PC-3 (cell line): ENCODE measurements around the gene SLC15A2. TPM values are rescaled to one million over a fixed set of nuclear protein-coding genes. Genes with fewer than 3 reads are reported as not detected.

Experiments used
- ATAC-seq: fragments of 200-7000 bp; cut with Tn5 transposase; 2 replicates; pipeline ENCODE4 v1.9.1; 2020; ENCODE audit warnings: mild to moderate bottlenecking, moderate library complexity
- Bru-seq: library from RNA; stranded (reverse); fragments of 400-500 nt; gene quantifications from one replicate; lab custom pipeline; 2021; lab: Mats Ljungman, UMichigan
- BruChase-seq, 2 experiments: library from RNA; stranded (reverse); fragments of 400-500 nt; gene quantifications; one replicate each; lab custom pipeline; 2021; lab: Mats Ljungman, UMichigan
- BruUV-seq: library from RNA; stranded (reverse); fragments of 400-500 nt; replicated peaks from 2 replicates; lab custom pipeline; 2021; lab: Mats Ljungman, UMichigan
- CTCF ChIA-PET: fragments of 300-600 bp; sonication (Branson Sonifier 250); formaldehyde crosslinking; loops from one replicate; lab custom pipeline; 2022; ENCODE audit warnings: antibody characterized with exemption; lab: Charles Lee
- POLR2A ChIA-PET: fragments of 300-600 bp; sonication (Branson Sonifier 250); formaldehyde crosslinking; loops from one replicate; lab custom pipeline; 2022; ENCODE audit warnings: antibody characterized with exemption; ENCODE audit not compliant: unreplicated experiment; lab: Charles Lee
- DNase-seq: peaks from one replicate; pipeline ENCODE4 v3.0.0-alpha.2; 2015
- H2AFZ ChIP-seq: fragments of 300-600 bp; sonication (generic); 2 replicates; pipeline ENCODE4 v1.6.0; 2016; ENCODE audit warnings: antibody characterized with exemption, low read length
- H3F3A ChIP-seq: fragments of 300-600 bp; sonication (generic); one replicate; pipeline ENCODE4 v1.6.0; 2017; ENCODE audit warnings: antibody characterized with exemption, low read length, control low read depth, mild to moderate bottlenecking; ENCODE audit not compliant: unreplicated experiment
- H3K27ac ChIP-seq: fragments of 300-600 bp; sonication (generic); 2 replicates; pipeline ENCODE4 v1.5.1; 2016; ENCODE audit warnings: mild to moderate bottlenecking, low read length
- H3K27me3 ChIP-seq: fragments of 300-600 bp; sonication (generic); 2 replicates; pipeline ENCODE4 v1.6.1; 2016; ENCODE audit warnings: low read length, mixed read lengths
- H3K36me3 ChIP-seq: fragments of 300-600 bp; sonication (generic); 2 replicates; pipeline ENCODE4 v1.6.1; 2016; ENCODE audit warnings: low read depth, mixed run types, low read length, mixed read lengths
- H3K4me1 ChIP-seq: fragments of 300-600 bp; sonication (generic); 2 replicates; pipeline ENCODE4 v1.5.1; 2016; ENCODE audit warnings: low read length; ENCODE audit not compliant: insufficient read depth
- H3K4me2 ChIP-seq: fragments of 300-600 bp; sonication (generic); 2 replicates; pipeline ENCODE4 v1.6.0; 2016; ENCODE audit warnings: low read length
- H3K4me3 ChIP-seq: fragments of 300-600 bp; sonication (generic); 2 replicates; pipeline ENCODE4 v1.5.1; 2016; ENCODE audit warnings: mild to moderate bottlenecking, low read length, mixed read lengths
- H3K79me2 ChIP-seq: fragments of 300-600 bp; sonication (generic); 2 replicates; pipeline ENCODE4 v1.6.1; 2017; ENCODE audit warnings: low read length, mixed read lengths
- H3K9ac ChIP-seq: fragments of 300-600 bp; sonication (generic); 2 replicates; pipeline ENCODE4 v1.6.0; 2016; ENCODE audit warnings: mild to moderate bottlenecking, low read length
- H3K9me2 ChIP-seq: fragments of 300-600 bp; sonication (generic); replicated peaks from 2 replicates; pipeline ENCODE4 v1.6.1; 2016; ENCODE audit warnings: mixed run types, low read length, mixed read lengths
- H3K9me3 ChIP-seq: fragments of 300-600 bp; sonication (generic); 2 replicates; pipeline ENCODE4 v1.6.1; 2016; ENCODE audit warnings: low read length, mixed read lengths
- H4K20me1 ChIP-seq: fragments of 300-600 bp; sonication (generic); 2 replicates; pipeline ENCODE4 v1.6.1; 2016; ENCODE audit warnings: low read length, mixed read lengths
- EZH2 ChIP-seq: fragments of 300-600 bp; sonication (generic); IDR thresholded peaks from one replicate; pipeline ENCODE4 v1.6.1; 2017; ENCODE audit warnings: antibody characterized with exemption, mild to moderate bottlenecking, low read length; ENCODE audit not compliant: unreplicated experiment
- EZH2phosphoT487 ChIP-seq: fragments of 300-600 bp; sonication (generic); IDR thresholded peaks from 2 replicates; pipeline ENCODE4 v1.6.1; 2018; ENCODE audit warnings: mild to moderate bottlenecking, antibody characterized with exemption, low read length, borderline replicate concordance
- intact Hi-C: fragments of 100-400 bp; cut with micrococcal nuclease; formaldehyde crosslinking; loops from 2 replicates; pipeline ENCODE4 v1.9.0; 2023
- long read RNA-seq: library from polyadenylated mRNA; unstranded; transcript quantifications from one replicate; pipeline ENCODE4 v2.0.0, GENCODE V29; 2021; ENCODE audit not compliant: unreplicated experiment
- total RNA-seq: library from RNA; depleted of rRNA; stranded (reverse); fragments of >200 nt; gene quantifications from 2 replicates; pipeline ENCODE4 v1.2.3, GENCODE V29; 2014; rRNA removed
- TF ChIP-seq, protein P1 (sequence below): fragments of 300-600 bp; sonication (generic); conservative IDR thresholded peaks from 2 replicates; pipeline ENCODE4 v1.5.1; 2017; ENCODE audit warnings: antibody characterized with exemption, low read depth, mild to moderate bottlenecking, low read length

SLC15A2 gene, protein sequence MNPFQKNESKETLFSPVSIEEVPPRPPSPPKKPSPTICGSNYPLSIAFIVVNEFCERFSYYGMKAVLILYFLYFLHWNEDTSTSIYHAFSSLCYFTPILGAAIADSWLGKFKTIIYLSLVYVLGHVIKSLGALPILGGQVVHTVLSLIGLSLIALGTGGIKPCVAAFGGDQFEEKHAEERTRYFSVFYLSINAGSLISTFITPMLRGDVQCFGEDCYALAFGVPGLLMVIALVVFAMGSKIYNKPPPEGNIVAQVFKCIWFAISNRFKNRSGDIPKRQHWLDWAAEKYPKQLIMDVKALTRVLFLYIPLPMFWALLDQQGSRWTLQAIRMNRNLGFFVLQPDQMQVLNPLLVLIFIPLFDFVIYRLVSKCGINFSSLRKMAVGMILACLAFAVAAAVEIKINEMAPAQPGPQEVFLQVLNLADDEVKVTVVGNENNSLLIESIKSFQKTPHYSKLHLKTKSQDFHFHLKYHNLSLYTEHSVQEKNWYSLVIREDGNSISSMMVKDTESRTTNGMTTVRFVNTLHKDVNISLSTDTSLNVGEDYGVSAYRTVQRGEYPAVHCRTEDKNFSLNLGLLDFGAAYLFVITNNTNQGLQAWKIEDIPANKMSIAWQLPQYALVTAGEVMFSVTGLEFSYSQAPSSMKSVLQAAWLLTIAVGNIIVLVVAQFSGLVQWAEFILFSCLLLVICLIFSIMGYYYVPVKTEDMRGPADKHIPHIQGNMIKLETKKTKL
- total RNA-seq (0.12 and 0.91 TPM in 2 replicates), Bru-seq, nascent RNA (percentile 42 among the genes with signal in this experiment), BruChase-seq, experiment 1, labeled RNA remaining after a 6-hour chase (percentile 41 among the genes with signal in this experiment), BruChase-seq, experiment 2, labeled RNA remaining after a 2-hour chase (percentile 48 among the genes with signal in this experiment)
- long read RNA-seq, partial matches to known transcripts: 0 of 1 reads
- long read RNA-seq, other reads (novel, unspliced or antisense): 1 of 1 reads

DNA sequence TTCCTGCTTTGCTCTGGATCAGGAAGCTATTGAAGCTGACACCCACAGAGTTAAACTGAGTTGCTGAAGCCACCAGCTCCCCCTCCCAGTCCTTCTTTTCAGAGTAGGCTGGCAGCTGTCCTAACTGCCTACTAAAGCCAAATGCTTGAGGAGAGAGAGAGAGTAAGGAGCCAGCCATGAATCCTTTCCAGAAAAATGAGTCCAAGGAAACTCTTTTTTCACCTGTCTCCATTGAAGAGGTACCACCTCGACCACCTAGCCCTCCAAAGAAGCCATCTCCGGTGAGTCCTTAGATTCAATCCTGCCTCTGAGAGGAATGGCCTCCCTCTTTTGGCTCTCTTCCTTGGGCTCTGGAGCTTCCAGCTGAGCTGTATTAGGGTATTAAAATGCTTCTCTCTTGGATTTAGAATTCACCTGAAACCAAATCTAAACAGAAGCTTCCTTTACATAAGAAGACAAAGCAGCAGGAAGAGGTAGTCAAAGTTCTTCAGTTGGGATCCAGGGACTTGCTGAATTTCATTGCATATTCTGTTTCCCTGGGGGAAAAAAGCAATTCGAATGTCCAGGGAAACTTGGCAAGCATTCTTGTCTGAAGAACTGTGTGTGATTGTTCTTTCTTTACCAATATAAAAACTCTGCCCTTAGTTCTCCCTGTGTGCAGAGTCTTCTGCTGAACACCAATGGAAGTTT lies at the start of gene SLC15A2:
Gene SLC15A2, plus strand, starts transcription at position 101 of the 690 bp plus-strand sequence. Its CDS starts 76 bp downstream, at position 177.
- ATAC-seq (no peak), DNase-seq (no peak)
- TF ChIP-seq, protein P1, sequence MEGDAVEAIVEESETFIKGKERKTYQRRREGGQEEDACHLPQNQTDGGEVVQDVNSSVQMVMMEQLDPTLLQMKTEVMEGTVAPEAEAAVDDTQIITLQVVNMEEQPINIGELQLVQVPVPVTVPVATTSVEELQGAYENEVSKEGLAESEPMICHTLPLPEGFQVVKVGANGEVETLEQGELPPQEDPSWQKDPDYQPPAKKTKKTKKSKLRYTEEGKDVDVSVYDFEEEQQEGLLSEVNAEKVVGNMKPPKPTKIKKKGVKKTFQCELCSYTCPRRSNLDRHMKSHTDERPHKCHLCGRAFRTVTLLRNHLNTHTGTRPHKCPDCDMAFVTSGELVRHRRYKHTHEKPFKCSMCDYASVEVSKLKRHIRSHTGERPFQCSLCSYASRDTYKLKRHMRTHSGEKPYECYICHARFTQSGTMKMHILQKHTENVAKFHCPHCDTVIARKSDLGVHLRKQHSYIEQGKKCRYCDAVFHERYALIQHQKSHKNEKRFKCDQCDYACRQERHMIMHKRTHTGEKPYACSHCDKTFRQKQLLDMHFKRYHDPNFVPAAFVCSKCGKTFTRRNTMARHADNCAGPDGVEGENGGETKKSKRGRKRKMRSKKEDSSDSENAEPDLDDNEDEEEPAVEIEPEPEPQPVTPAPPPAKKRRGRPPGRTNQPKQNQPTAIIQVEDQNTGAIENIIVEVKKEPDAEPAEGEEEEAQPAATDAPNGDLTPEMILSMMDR: no peak
- no peak for TF ChIP-seq EZH2
- TF ChIP-seq EZH2phosphoT487: no peak
- H3K27me3 ChIP-seq: no peaks in the 10 kb centered on the region
- BruUV-seq: no TSS peak
- no peaks in the 10 kb centered on the region for H3K4me1 ChIP-seq
- no peak within 1 kb of the TSS for H3K4me2 ChIP-seq
- H3F3A ChIP-seq: no peaks in the 10 kb centered on the region
- H2AFZ ChIP-seq: no peak within 1 kb of the TSS
- no peaks in the 10 kb centered on the region for H4K20me1 ChIP-seq
- CTCF ChIA-PET: no interaction called here
- POLR2A ChIA-PET: no interaction called here
- H3K36me3 ChIP-seq: no peaks in the 10 kb centered on the region
- no peaks in the 10 kb centered on the region for H3K9me3 ChIP-seq
- H3K9ac ChIP-seq: no peak within 1 kb of the TSS
- intact Hi-C loops: no loop called here
- H3K4me3 ChIP-seq: no peak within 1 kb of the TSS
- H3K79me2 ChIP-seq: no peaks in the 10 kb centered on the region
- H3K9me2 ChIP-seq: no peaks in the 10 kb centered on the region
- no peak within 1 kb of the TSS for H3K27ac ChIP-seq

DNA sequence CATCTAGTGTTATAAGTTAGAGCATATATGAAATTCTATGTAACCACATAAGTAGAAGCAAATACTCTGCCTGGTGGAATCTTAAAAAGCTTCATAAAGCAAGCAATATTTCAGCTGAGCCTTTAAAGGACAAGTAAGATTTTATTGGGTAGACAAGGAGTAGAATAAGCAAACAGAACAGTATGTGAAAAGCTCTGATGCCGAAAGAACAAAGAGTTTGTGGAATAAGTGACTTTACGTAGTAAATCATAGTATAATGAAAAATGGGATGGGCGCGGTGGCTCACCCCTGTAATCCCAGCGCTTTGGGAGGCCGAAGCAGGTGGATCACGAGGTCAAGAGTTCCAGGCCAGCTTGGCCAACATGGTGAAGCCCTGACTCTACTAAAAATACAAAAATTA lies 49.3 kb upstream of the SLC15A2 start:
- H3K27me3 ChIP-seq: no peaks in the 10 kb centered on the region
- no peak overlapping the region for H3K4me3 ChIP-seq
- intact Hi-C loops: no loop called here
- no peaks in the 10 kb centered on the region for H3F3A ChIP-seq
- no peak overlapping the region for H3K27ac ChIP-seq
- no peaks in the 10 kb centered on the region for H3K79me2 ChIP-seq
- no peak overlapping the region for H3K4me2 ChIP-seq
- no peaks in the 10 kb centered on the region for H4K20me1 ChIP-seq
- TF ChIP-seq EZH2 (no peak), EZH2phosphoT487 (no peak)
- TF ChIP-seq, protein P1: no peak
- H3K9ac ChIP-seq: no peak overlapping the region
- H3K4me1 ChIP-seq: no peaks in the 10 kb centered on the region
- DNase-seq: no peak
- no peak overlapping the region for H2AFZ ChIP-seq
- no peak for ATAC-seq
- no peaks in the 10 kb centered on the region for H3K9me3 ChIP-seq
- ChIA-PET POLR2A (interaction anchor here (0.5 kb wide), 1 partner anchor 17 kb away, joined by 4 read pairs; no protein-coding TSS in a partner anchor), CTCF (no interaction called here)
- no peaks in the 10 kb centered on the region for H3K36me3 ChIP-seq
- no peaks in the 10 kb centered on the region for H3K9me2 ChIP-seq
- BruUV-seq: no TSS peak
